Muscle layer of duodenum (tissue), 2 donors: ENCODE data around the gene KMT5B.
A peak's percentile ranks its signal among the peaks of the same experiment; 100 is the strongest.

Experiments used
- H3K27ac ChIP-seq: one replicate; pipeline ENCODE4 v1.7.0; 2013; ENCODE audit warnings: mild to moderate bottlenecking, low read length
- H3K27me3 ChIP-seq: one replicate; pipeline ENCODE4 v1.7.0; 2013; ENCODE audit warnings: low read depth, mild to moderate bottlenecking, control low read depth, low read length
- H3K36me3 ChIP-seq, 2 donors: one replicate each; pipeline ENCODE4 v1.7.0; 2013; ENCODE audit warnings: low read length in 2 of 2, control low read depth in 1 of 2, mild to moderate bottlenecking in 1 of 2; ENCODE audit not compliant: insufficient read depth in 2 of 2, control insufficient read depth in 1 of 2
- H3K4me1 ChIP-seq, 2 donors: one replicate each; pipeline ENCODE4 v1.7.0; 2013; ENCODE audit warnings: low read length in 2 of 2, mild to moderate bottlenecking in 2 of 2, control low read depth in 1 of 2, moderate library complexity in 1 of 2; ENCODE audit not compliant: insufficient read depth in 2 of 2, control insufficient read depth in 1 of 2
- H3K4me3 ChIP-seq, 2 donors: one replicate each; pipeline ENCODE4 v1.7.0; 2013; ENCODE audit warnings: low read length in 2 of 2, low read depth in 1 of 2, mild to moderate bottlenecking in 1 of 2
- H3K9me3 ChIP-seq, 2 donors: one replicate each; pipeline ENCODE4 v1.7.0; 2013; ENCODE audit warnings: low read length in 2 of 2, control low read depth in 1 of 2, mild to moderate bottlenecking in 1 of 2; ENCODE audit not compliant: control insufficient read depth in 1 of 2
- donor health status: healthy.

Gene KMT5B

GRCh38 chr11:68215087-68215445 is 2.0 kb upstream of the KMT5B start:
- Histone ChIP-seq H3K27ac (no peak overlapping the region), H3K4me3 (no peak overlapping the region)

GRCh38 chr11:68214173-68215086 is 1.3 kb upstream of the KMT5B start:
- Histone ChIP-seq H3K27me3 (no peaks in the 10 kb centered on the region), H3K4me1 (peaks cover 14 to 31% of the 10 kb centered on the region in 2 donors), H3K4me3 (peak overlapping the region; percentile 53 to 88), H3K27ac (peak overlapping the region; percentile 80), H3K9me3 (no peaks in the 10 kb centered on the region), H3K36me3 (no peaks in the 10 kb centered on the region)

More at GRCh38 chr11:68215087-68215445, 2.0 kb upstream of the KMT5B start:
- H3K27me3 ChIP-seq = no peaks in the 10 kb centered on the region
- H3K36me3 ChIP-seq = no peaks in the 10 kb centered on the region
- H3K9me3 ChIP-seq = no peaks in the 10 kb centered on the region
- peaks cover 13 to 25% of the 10 kb centered on the region in 2 donors for H3K4me1 ChIP-seq

- no peaks in the 10 kb centered on the region for H3K9me3 ChIP-seq
- peaks cover 22 to 39% of the 10 kb centered on the region in 2 donors for H3K4me1 ChIP-seq
- peak overlapping the region; percentile 53 to 88 for H3K4me3 ChIP-seq
These were observed 568 bp upstream of the KMT5B start for GRCh38 chr11:68213555-68214172.

GRCh38 chr11:68212421-68213134 is 518 bp downstream of the KMT5B start:
- Histone ChIP-seq H3K36me3 (no peaks in the 10 kb centered on the region), H3K4me1 (peaks cover 22 to 40% of the 10 kb centered on the region in 2 donors), H3K27me3 (no peaks in the 10 kb centered on the region), H3K9me3 (no peaks in the 10 kb centered on the region), H3K4me3 (peak overlapping the region; percentile 79 to 98), H3K27ac (peak overlapping the region; percentile 73)

More at GRCh38 chr11:68213555-68214172, 568 bp upstream of the KMT5B start:
- Histone ChIP-seq H3K36me3 (no peaks in the 10 kb centered on the region), H3K27me3 (no peaks in the 10 kb centered on the region), H3K27ac (peak overlapping the region; percentile 80)

GRCh38 chr11:68211546-68211945 is 1.6 kb downstream of the KMT5B start:
- Histone ChIP-seq H3K9me3 (no peaks in the 10 kb centered on the region), H3K4me3 (peak overlapping the region; percentile 79 to 98), H3K27ac (peak overlapping the region; percentile 73), H3K27me3 (no peaks in the 10 kb centered on the region), H3K36me3 (no peaks in the 10 kb centered on the region), H3K4me1 (peaks cover 24 to 44% of the 10 kb centered on the region in 2 donors)

GRCh38 chr11:68206211-68206610 is 6.9 kb downstream of the KMT5B start:
- Histone ChIP-seq H3K4me1 (peaks cover 18 to 37% of the 10 kb centered on the region in 2 donors), H3K27ac (no peak overlapping the region)

GRCh38 chr11:68204402-68204801 is 8.7 kb downstream of the KMT5B start:
- H3K4me1 ChIP-seq = peaks cover 12 to 20% of the 10 kb centered on the region in 2 donors
- no peaks in the 10 kb centered on the region for H3K36me3 ChIP-seq

More at GRCh38 chr11:68206211-68206610, 6.9 kb downstream of the KMT5B start:
- Histone ChIP-seq H3K36me3 (no peaks in the 10 kb centered on the region), H3K4me3 (no peak overlapping the region), H3K9me3 (no peaks in the 10 kb centered on the region), H3K27me3 (no peaks in the 10 kb centered on the region)

GRCh38 chr11:68202165-68202564 is 10.9 kb downstream of the KMT5B start:
- Histone ChIP-seq H3K4me1 (peaks cover 4 to 15% of the 10 kb centered on the region in 2 donors), H3K9me3 (no peaks in the 10 kb centered on the region), H3K4me3 (no peak overlapping the region), H3K27me3 (no peaks in the 10 kb centered on the region), H3K36me3 (no peaks in the 10 kb centered on the region), H3K27ac (no peak overlapping the region)

More at GRCh38 chr11:68204402-68204801, 8.7 kb downstream of the KMT5B start:
- Histone ChIP-seq H3K27me3 (no peaks in the 10 kb centered on the region), H3K4me3 (no peak overlapping the region), H3K9me3 (no peaks in the 10 kb centered on the region), H3K27ac (no peak overlapping the region)

- Histone ChIP-seq H3K36me3 (no peaks in the 10 kb centered on the region), H3K27me3 (no peaks in the 10 kb centered on the region), H3K4me3 (no peak overlapping the region), H3K27ac (no peak overlapping the region), H3K9me3 (no peaks in the 10 kb centered on the region), H3K4me1 (peaks cover 2 to 11% of the 10 kb centered on the region in 2 donors)
These were observed 11.6 kb downstream of the KMT5B start for GRCh38 chr11:68201492-68201891.

- H3K4me1 ChIP-seq = peaks cover 0 to 7% of the 10 kb centered on the region in 2 donors
- H3K36me3 ChIP-seq = no peaks in the 10 kb centered on the region
- H3K9me3 ChIP-seq = no peaks in the 10 kb centered on the region
- no peaks in the 10 kb centered on the region for H3K27me3 ChIP-seq
- H3K4me3 ChIP-seq = no peak overlapping the region
- H3K27ac ChIP-seq = no peak overlapping the region
These were observed 12.5 kb downstream of the KMT5B start for GRCh38 chr11:68200639-68201038.
